Measurements from ENCODE around the gene CNTFR. TPM values are rescaled to one million over a fixed set of nuclear protein-coding genes. Genes with fewer than 3 reads are reported as not detected.

The CNTFR gene
- total RNA-seq, 1 experiment from 2014 or later: 2.7 TPM

- TF ChIP-seq SIN3A (IDR thresholded peaks at IDR 0.05; ENCODE audit: borderline replicate concordance, insufficient read depth, low read depth, low read length) (no peak), REST (IDR thresholded peaks at IDR 0.05; ENCODE audit: insufficient read depth in 1 of 2, low read depth in 2 of 2, low read length in 1 of 2) (no peak), CTCF (IDR thresholded peaks at IDR 0.05) (no peak), TCF7L2 (IDR thresholded peaks at IDR 0.05; ENCODE audit: low read depth, low read length) (no peak), POLR2AphosphoS5 (IDR thresholded peaks at IDR 0.05; ENCODE audit: low read depth, low read length) (no peak)
- BruUV-seq (replicated peaks): no TSS peak
- Histone ChIP-seq H3K27ac (ENCODE audit: low read length) (no peak overlapping the region), H3K4me3 (ENCODE audit: low read depth in 2 of 2, low read length in 2 of 2) (no peak overlapping the region), H3K9me3 (ENCODE audit: control insufficient read depth, insufficient read depth, low read depth, low read length) (no peaks in the 10 kb centered on the region), H3K27me3 (ENCODE audit: control insufficient read depth, insufficient read depth, low read length) (no peaks in the 10 kb centered on the region), H3K4me1 (ENCODE audit: control insufficient read depth, insufficient read depth, low read length) (peaks cover 14% of the 10 kb centered on the region), H3K36me3 (ENCODE audit: control insufficient read depth, insufficient read depth, low read length) (no peaks in the 10 kb centered on the region)
- POLR2A ChIA-PET: no interaction called here
- CTCF ChIA-PET: interaction anchor here (0.5 to 3.0 kb wide), 7 partner anchors 12 to 98 kb away, joined by 3 to 14 read pairs (median 4); no protein-coding TSS in a partner anchor
- in situ Hi-C loops (cut with HindIII; ENCODE audit: low pct_unique_long_range_greater_than_20kb, low sequenced_read_pairs) (no loop called here), intact Hi-C loops (cut with micrococcal nuclease; ENCODE audit: unreplicated experiment) (loop anchor here (1.0 to 2.0 kb wide), 2 partner anchors 65 to 97 kb away; no protein-coding TSS in a partner anchor)
- no peak for DNase-seq (ENCODE audit: low read depth, low spot score)
- ATAC-seq: peak; percentile 16; the same call in 1 of the 2 replicates
These were observed 87.6 kb downstream of the CNTFR start for GRCh38 chr9:34501889-34502425.

Other genes with a start within 250 kb of the CNTFR start
- gene MYORG, start 212.8 kb downstream of the CNTFR start, total RNA-seq (2021; ENCODE audit: unreplicated experiment): 9.7 TPM
- 38.6 TPM for gene FAM219A, start 131.2 kb downstream of the CNTFR start, total RNA-seq (2021; ENCODE audit: unreplicated experiment)
- gene DNAI1, start 130.9 kb downstream of the CNTFR start, total RNA-seq (2021; ENCODE audit: unreplicated experiment): 2.2 TPM
- gene ENHO, start 66.7 kb downstream of the CNTFR start, total RNA-seq (2021; ENCODE audit: unreplicated experiment): 7.2 TPM
- gene RPP25L, start 22.4 kb upstream of the CNTFR start, total RNA-seq (2021; ENCODE audit: unreplicated experiment): 30.4 TPM
- gene DCTN3, start 30.8 kb upstream of the CNTFR start, total RNA-seq (2021; ENCODE audit: unreplicated experiment): 110 TPM
- 0.33 TPM for gene ARID3C, start 39.3 kb upstream of the CNTFR start, total RNA-seq (2021; ENCODE audit: unreplicated experiment)
- gene SIGMAR1, start 48.1 kb upstream of the CNTFR start, total RNA-seq (2021; ENCODE audit: unreplicated experiment): 131 TPM
- gene GALT, start 57.0 kb upstream of the CNTFR start, total RNA-seq (2021; ENCODE audit: unreplicated experiment): 42.5 TPM
- gene IL11RA, start 62.5 kb upstream of the CNTFR start, total RNA-seq (2021; ENCODE audit: unreplicated experiment): 21.6 TPM
- gene CCL27, start 72.9 kb upstream of the CNTFR start, total RNA-seq (2021; ENCODE audit: unreplicated experiment): 0.95 TPM
- not detected for gene CCL19, start 101.6 kb upstream of the CNTFR start, total RNA-seq (2021; ENCODE audit: unreplicated experiment)
- not detected for gene CCL21, start 120.4 kb upstream of the CNTFR start, total RNA-seq (2021; ENCODE audit: unreplicated experiment)